ENCODE results near the gene ZNF784. TPM values are rescaled to one million over a fixed set of nuclear protein-coding genes. Genes with fewer than 3 reads are reported as not detected.

The ZNF784 gene
- total and polyA plus RNA-seq, 2 of the 13 experiments (the other 11 are each of a cell fraction or from before 2014, with no cell fraction given) = 4.1 to 4.2 TPM

GRCh38 chr19:55666343-55667005, 42.1 kb upstream of the ZNF784 start:
- H4K20me1 ChIP-seq (ENCODE audit: insufficient read depth, low read length) = peaks cover 58% of the 10 kb centered on the region
- TF ChIP-seq ZNF260 (CRISPR knock-in tag; IDR thresholded peaks at IDR 0.05; ENCODE audit: borderline replicate concordance, low read depth) (no peak), HMGXB3 (CRISPR knock-in tag; IDR thresholded peaks at IDR 0.05; ENCODE audit: borderline replicate concordance) (no peak), REXO4 (CRISPR knock-in tag; IDR thresholded peaks at IDR 0.05; ENCODE audit: borderline replicate concordance) (no peak), THAP7 (CRISPR knock-in tag; IDR thresholded peaks at IDR 0.05) (no peak), ZNF768 (CRISPR knock-in tag; IDR thresholded peaks at IDR 0.05) (no peak), THRA (CRISPR knock-in tag; IDR thresholded peaks at IDR 0.05; ENCODE audit: borderline replicate concordance) (no peak), ZNF670 (CRISPR knock-in tag; IDR thresholded peaks at IDR 0.05; ENCODE audit: borderline replicate concordance) (no peak), AGO1 (IDR thresholded peaks at IDR 0.05; ENCODE audit: low read depth, low read length, poor library complexity, severe bottlenecking) (no peak), AGO2 (optimal IDR thresholded peaks at IDR 0.05; ENCODE audit: low read depth, low read length) (peak; percentile 34), ZNF652 (CRISPR knock-in tag; IDR thresholded peaks at IDR 0.05; ENCODE audit: borderline replicate concordance, low read depth) (no peak), ZNF792 (CRISPR knock-in tag; IDR thresholded peaks at IDR 0.05) (no peak), ZNF530 (CRISPR knock-in tag; IDR thresholded peaks at IDR 0.05; ENCODE audit: low read depth) (no peak), ZMYM3 (CRISPR knock-in tag; IDR thresholded peaks at IDR 0.05) (peak; percentile 56; the same call in 1 of the 2 replicates), ZNF724P (CRISPR knock-in tag; IDR thresholded peaks at IDR 0.05; ENCODE audit: borderline replicate concordance) (no peak), NCOA2 (CRISPR knock-in tag; IDR thresholded peaks at IDR 0.05) (no peak), POLR2G (IDR thresholded peaks at IDR 0.05; ENCODE audit: low read depth, low read length) (peak; percentile 18; the same call in 1 of the 2 replicates), ARNT (IDR thresholded peaks at IDR 0.05) (no peak), RBM22 (optimal IDR thresholded peaks at IDR 0.05; ENCODE audit: low read length) (peak; percentile 63), THAP11 (CRISPR knock-in tag; IDR thresholded peaks at IDR 0.05) (no peak)
- TF ChIP-seq, protein P1, sequence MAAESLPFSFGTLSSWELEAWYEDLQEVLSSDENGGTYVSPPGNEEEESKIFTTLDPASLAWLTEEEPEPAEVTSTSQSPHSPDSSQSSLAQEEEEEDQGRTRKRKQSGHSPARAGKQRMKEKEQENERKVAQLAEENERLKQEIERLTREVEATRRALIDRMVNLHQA (CRISPR knock-in tag; IDR thresholded peaks at IDR 0.05) = no peak

More at GRCh38 chr19:55666343-55667005, 42.1 kb upstream of the ZNF784 start:
- POLR2A ChIA-PET = no interaction called here
- ATAC-seq (no peak), DNase-seq (ENCODE audit: low spot score) (no peak), FAIRE-seq (no peak)
- Histone ChIP-seq H3K27ac (ENCODE audit: extremely low read length, insufficient read depth, low read length) (no peak overlapping the region), H3K9me3 (ENCODE audit: low read length) (no peaks in the 10 kb centered on the region), H3K36me3 (replicated peaks in 1 of 2; ENCODE audit: control insufficient read depth in 1 of 2, insufficient read depth in 2 of 2, low read length in 2 of 2) (peaks cover 62 to 82% of the 10 kb centered on the region in 2 experiments), H3K79me2 (ENCODE audit: insufficient read depth, low read length) (peaks cover 55% of the 10 kb centered on the region), H3K27me3 (ENCODE audit: control insufficient read depth in 1 of 2, insufficient read depth in 2 of 2, low read length in 2 of 2) (no peaks in the 10 kb centered on the region), H3K4me2 (ENCODE audit: low read depth, low read length) (no peak overlapping the region), H3K4me3 (replicated peaks in 1 of 3; ENCODE audit: insufficient read depth in 1 of 3, low read depth in 2 of 3, low read length in 3 of 3) (no peak overlapping the region), H3K9ac (ENCODE audit: insufficient read depth, low read depth, low read length) (no peak overlapping the region), H2AFZ (ENCODE audit: low read length) (no peak overlapping the region), H3K4me1 (ENCODE audit: insufficient read depth, low read length) (peaks cover 18% of the 10 kb centered on the region)
- intact Hi-C loops (cut with micrococcal nuclease; ENCODE audit: unreplicated experiment) = no loop called here
- in situ Hi-C loops (cut with HindIII; ENCODE audit: extremely low pct_ligation_motif_present, low pct_unique_long_range_greater_than_20kb) = no loop called here
- no TSS peak for BruUV-seq (replicated peaks)
- CTCF ChIA-PET (ENCODE audit: low intra/inter-chr PET ratio, low total read pairs) = no interaction called here
- 95% methylated on average over 4 of the region's 12 CpGs for WGBS (ENCODE audit: low lambda C conversion rate)

Measured in HepG2 (cell line).